ENCODE data around the gene PODN. TPM values are rescaled to one million over a fixed set of nuclear protein-coding genes. Genes with fewer than 3 reads are reported as not detected.

The PODN gene
- total RNA-seq, 1 experiment from 2014 or later = not detected

GRCh38 chr1:53116307-53116810 is 54.3 kb downstream of the PODN start:
- no peak for DNase-seq (ENCODE audit: unreplicated experiment)
- ChIA-PET CTCF (no interaction called here), POLR2A (no interaction called here)
- no peak overlapping the region for H3K27ac Mint-ChIP-seq (ENCODE audit: low read depth, unreplicated experiment)
- no peak overlapping the region for H3K4me3 Mint-ChIP-seq (ENCODE audit: unreplicated experiment)
- H3K9me3 Mint-ChIP-seq (ENCODE audit: unreplicated experiment) = no peaks in the 10 kb centered on the region
- H3K4me1 Mint-ChIP-seq (ENCODE audit: insufficient read depth, unreplicated experiment) = no peaks in the 10 kb centered on the region
- intact Hi-C loops (cut with micrococcal nuclease) = no loop called here
- no peaks in the 10 kb centered on the region for H3K27me3 Mint-ChIP-seq (ENCODE audit: insufficient read depth, unreplicated experiment)
- peaks cover 12% of the 10 kb centered on the region for H3K36me3 Mint-ChIP-seq (ENCODE audit: insufficient read depth, unreplicated experiment)
- TF ChIP-seq, protein P1, sequence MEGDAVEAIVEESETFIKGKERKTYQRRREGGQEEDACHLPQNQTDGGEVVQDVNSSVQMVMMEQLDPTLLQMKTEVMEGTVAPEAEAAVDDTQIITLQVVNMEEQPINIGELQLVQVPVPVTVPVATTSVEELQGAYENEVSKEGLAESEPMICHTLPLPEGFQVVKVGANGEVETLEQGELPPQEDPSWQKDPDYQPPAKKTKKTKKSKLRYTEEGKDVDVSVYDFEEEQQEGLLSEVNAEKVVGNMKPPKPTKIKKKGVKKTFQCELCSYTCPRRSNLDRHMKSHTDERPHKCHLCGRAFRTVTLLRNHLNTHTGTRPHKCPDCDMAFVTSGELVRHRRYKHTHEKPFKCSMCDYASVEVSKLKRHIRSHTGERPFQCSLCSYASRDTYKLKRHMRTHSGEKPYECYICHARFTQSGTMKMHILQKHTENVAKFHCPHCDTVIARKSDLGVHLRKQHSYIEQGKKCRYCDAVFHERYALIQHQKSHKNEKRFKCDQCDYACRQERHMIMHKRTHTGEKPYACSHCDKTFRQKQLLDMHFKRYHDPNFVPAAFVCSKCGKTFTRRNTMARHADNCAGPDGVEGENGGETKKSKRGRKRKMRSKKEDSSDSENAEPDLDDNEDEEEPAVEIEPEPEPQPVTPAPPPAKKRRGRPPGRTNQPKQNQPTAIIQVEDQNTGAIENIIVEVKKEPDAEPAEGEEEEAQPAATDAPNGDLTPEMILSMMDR (IDR thresholded peaks at IDR 0.05; ENCODE audit: unreplicated experiment) = no peak
- BruUV-seq (replicated peaks) = no TSS peak

DNA sequence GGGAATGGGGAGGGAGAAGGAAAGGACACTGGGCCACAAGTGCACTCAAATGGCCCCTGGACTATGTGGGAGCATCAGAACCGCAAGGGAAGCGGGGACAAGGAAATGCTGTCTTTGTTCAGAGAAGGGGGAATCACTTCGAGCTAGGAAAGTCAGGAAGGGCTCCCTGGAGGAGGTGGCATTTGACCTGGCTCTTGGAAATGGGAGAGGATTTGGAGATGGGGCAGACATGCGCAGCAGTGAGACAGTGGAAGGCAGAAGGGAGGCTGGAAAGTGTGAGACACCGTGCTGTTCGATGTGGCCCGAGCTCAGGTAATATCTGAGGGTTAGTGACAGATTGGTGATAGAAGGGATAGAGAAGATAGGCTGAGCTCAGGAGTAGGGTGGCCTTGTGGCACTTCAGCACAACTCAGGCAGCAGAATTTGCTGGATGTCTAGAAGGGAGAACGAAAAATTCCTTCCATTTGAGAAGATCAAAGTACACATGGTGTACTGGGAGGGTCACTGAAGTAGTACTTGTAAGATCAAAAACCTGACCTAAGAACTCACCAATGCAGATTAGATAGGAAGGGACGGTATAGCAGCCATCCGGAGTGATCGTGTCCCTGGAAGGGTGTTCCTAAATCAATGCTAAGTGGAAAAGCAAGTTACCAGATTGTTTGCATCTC is 55.1 kb downstream of the PODN start:
- Mint-ChIP-seq H3K27me3 (ENCODE audit: insufficient read depth, unreplicated experiment) (no peaks in the 10 kb centered on the region), H3K9me3 (ENCODE audit: unreplicated experiment) (no peaks in the 10 kb centered on the region), H3K4me1 (ENCODE audit: insufficient read depth, unreplicated experiment) (no peaks in the 10 kb centered on the region), H3K4me3 (ENCODE audit: unreplicated experiment) (no peak overlapping the region), H3K27ac (ENCODE audit: low read depth, unreplicated experiment) (no peak overlapping the region), H3K36me3 (ENCODE audit: insufficient read depth, unreplicated experiment) (peaks cover 12% of the 10 kb centered on the region)
- no peak for DNase-seq (ENCODE audit: unreplicated experiment)
- ChIA-PET CTCF (no interaction called here), POLR2A (no interaction called here)
- TF ChIP-seq, protein P1 (IDR thresholded peaks at IDR 0.05; ENCODE audit: unreplicated experiment) = no peak
- BruUV-seq (replicated peaks) = no TSS peak
- intact Hi-C loops (cut with micrococcal nuclease) = no loop called here

GRCh38 chr1:53117836-53118235 is 55.8 kb downstream of the PODN start:
- Mint-ChIP-seq H3K27me3 (ENCODE audit: insufficient read depth, unreplicated experiment) (no peaks in the 10 kb centered on the region), H3K4me1 (ENCODE audit: insufficient read depth, unreplicated experiment) (no peaks in the 10 kb centered on the region), H3K27ac (ENCODE audit: low read depth, unreplicated experiment) (no peak overlapping the region), H3K9me3 (ENCODE audit: unreplicated experiment) (no peaks in the 10 kb centered on the region), H3K4me3 (ENCODE audit: unreplicated experiment) (no peak overlapping the region), H3K36me3 (ENCODE audit: insufficient read depth, unreplicated experiment) (peaks cover 12% of the 10 kb centered on the region)
- TF ChIP-seq, protein P1 (IDR thresholded peaks at IDR 0.05; ENCODE audit: unreplicated experiment) = no peak
- BruUV-seq (replicated peaks) = no TSS peak
- ChIA-PET CTCF (no interaction called here), POLR2A (no interaction called here)
- no peak for DNase-seq (ENCODE audit: unreplicated experiment)
- intact Hi-C loops (cut with micrococcal nuclease) = no loop called here

DNA sequence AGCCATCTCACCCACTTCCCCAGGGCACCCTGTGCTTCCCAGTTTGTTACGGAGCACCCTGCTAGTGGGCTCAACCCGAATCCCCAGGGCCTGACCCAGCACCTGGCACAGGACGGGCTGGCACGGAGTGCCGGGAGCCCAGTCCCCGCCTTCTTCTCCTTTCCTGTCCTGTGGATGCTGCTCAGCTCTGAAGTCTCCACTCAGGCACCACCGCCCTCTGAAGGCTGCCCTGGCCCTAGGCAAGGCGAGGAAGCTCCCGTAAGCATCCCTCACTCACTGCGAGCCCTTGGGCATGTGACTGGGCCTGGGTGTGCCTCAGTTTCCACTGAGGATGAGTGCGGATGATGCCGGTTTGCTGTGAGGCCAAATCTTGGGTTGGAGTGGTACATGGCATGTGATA is 58.6 kb downstream of the PODN start:
- H3K4me3 Mint-ChIP-seq (ENCODE audit: unreplicated experiment) = no peak overlapping the region
- CTCF ChIA-PET = no interaction called here
- H3K9me3 Mint-ChIP-seq (ENCODE audit: unreplicated experiment) = no peaks in the 10 kb centered on the region
- peaks cover 6% of the 10 kb centered on the region for H3K36me3 Mint-ChIP-seq (ENCODE audit: insufficient read depth, unreplicated experiment)
- no peak for DNase-seq (ENCODE audit: unreplicated experiment)
- H3K27ac Mint-ChIP-seq (ENCODE audit: low read depth, unreplicated experiment) = no peak overlapping the region
- H3K4me1 Mint-ChIP-seq (ENCODE audit: insufficient read depth, unreplicated experiment) = no peaks in the 10 kb centered on the region
- intact Hi-C loops (cut with micrococcal nuclease) = no loop called here
- TF ChIP-seq, protein P1 (IDR thresholded peaks at IDR 0.05; ENCODE audit: unreplicated experiment) = no peak
- BruUV-seq (replicated peaks) = no TSS peak
- no peaks in the 10 kb centered on the region for H3K27me3 Mint-ChIP-seq (ENCODE audit: insufficient read depth, unreplicated experiment)
- POLR2A ChIA-PET = no interaction called here
